ENCODE measurements around the gene MEF2A.

MEF2A gene

DNA sequence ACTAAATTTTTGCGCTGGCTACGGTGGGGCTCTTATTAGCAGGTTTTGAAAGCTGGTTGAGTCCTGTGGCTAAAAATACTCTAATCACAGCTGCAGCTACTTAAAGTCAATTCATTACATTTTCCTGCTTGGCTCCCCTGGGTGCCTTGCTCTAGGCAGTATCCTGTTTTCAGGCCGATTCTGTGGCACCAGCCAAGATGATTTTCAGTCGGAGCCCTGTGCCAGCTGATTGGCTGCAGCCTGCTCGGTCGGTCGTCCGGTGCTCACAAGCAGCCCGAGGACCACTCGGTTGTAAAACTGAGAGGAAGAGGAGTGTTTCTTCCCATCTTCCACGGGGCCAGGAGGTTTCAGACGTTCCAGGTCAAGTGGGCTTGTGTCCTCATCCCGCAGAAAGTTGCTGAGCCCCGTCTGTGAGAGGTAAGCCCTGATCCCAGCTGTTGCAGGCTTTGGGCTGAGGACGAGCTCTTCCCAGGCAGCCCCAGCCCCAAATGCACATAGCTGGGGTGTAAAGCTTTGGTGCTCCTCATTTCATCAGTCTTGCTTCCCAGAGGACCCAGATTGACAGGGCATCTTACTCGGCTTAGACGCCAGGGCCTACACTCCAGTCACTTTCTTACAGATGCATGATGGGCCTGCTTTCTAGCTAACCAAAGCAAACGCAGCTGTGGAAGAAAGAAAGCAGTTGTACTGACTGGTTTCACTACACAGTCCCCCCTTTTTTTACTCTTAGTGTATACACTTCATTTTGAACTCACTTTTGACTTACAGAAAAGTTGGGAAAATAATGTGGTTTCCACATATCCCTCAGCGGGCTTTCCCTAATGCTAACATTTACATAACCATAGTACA is 151.6 kb downstream of the MEF2A start:
- Histone ChIP-seq H3K4me1 (ENCODE audit: insufficient read depth, low read length, severe bottlenecking) (peaks cover 27% of the 10 kb centered on the region), H3K79me2 (ENCODE audit: insufficient read depth, low read length) (no peaks in the 10 kb centered on the region), H3K4me2 (ENCODE audit: low read length) (no peak overlapping the region), H3K36me3 (ENCODE audit: insufficient read depth, low read length) (peaks cover 23% of the 10 kb centered on the region; the same call in 1 of the 2 replicates), H3K27ac (ENCODE audit: low read depth, low read length, poor library complexity, severe bottlenecking) (no peak overlapping the region), H2AFZ (ENCODE audit: low read length) (no peak overlapping the region), H3K9me3 (ENCODE audit: low read length) (no peaks in the 10 kb centered on the region), H3K4me3 (ENCODE audit: low read depth, low read length, poor library complexity, severe bottlenecking) (no peak overlapping the region), H3F3A (ENCODE audit: insufficient read depth, low read length) (no peaks in the 10 kb centered on the region), H3K9me2 (ENCODE audit: low read depth, low read length) (no peaks in the 10 kb centered on the region), H3K9ac (ENCODE audit: low read length) (no peak overlapping the region), H3K27me3 (ENCODE audit: insufficient read depth, low read length) (no peaks in the 10 kb centered on the region), H4K20me1 (ENCODE audit: insufficient read depth, low read length) (no peaks in the 10 kb centered on the region)
- TF ChIP-seq EZH2 (IDR thresholded peaks at IDR 0.05; ENCODE audit: borderline replicate concordance, low read length), result no peak
- TF ChIP-seq, protein P1, sequence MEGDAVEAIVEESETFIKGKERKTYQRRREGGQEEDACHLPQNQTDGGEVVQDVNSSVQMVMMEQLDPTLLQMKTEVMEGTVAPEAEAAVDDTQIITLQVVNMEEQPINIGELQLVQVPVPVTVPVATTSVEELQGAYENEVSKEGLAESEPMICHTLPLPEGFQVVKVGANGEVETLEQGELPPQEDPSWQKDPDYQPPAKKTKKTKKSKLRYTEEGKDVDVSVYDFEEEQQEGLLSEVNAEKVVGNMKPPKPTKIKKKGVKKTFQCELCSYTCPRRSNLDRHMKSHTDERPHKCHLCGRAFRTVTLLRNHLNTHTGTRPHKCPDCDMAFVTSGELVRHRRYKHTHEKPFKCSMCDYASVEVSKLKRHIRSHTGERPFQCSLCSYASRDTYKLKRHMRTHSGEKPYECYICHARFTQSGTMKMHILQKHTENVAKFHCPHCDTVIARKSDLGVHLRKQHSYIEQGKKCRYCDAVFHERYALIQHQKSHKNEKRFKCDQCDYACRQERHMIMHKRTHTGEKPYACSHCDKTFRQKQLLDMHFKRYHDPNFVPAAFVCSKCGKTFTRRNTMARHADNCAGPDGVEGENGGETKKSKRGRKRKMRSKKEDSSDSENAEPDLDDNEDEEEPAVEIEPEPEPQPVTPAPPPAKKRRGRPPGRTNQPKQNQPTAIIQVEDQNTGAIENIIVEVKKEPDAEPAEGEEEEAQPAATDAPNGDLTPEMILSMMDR (IDR thresholded peaks at IDR 0.05; ENCODE audit: low read length), result no peak

DNA sequence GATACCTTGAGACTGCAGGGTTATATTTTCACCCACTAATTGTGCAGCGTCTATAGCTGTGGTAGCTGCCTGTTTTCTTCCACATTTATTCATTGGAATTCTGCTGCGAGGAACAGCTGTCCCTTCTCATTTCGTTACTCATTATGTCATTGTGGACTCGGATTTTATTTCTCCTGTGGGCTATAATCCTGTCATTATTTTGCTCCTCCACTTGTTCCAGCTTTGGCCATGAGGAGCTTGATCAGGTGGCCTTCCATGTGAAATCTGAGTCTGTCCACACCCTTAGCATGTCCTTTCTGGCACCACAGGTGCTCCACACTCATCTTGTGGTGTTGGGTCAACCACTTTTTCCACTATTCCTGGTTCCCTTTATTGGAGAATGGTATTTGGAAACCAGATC is 152.6 kb downstream of the MEF2A start:
- Histone ChIP-seq H3K36me3 (ENCODE audit: insufficient read depth, low read length) (peaks cover 15% of the 10 kb centered on the region; the same call in 1 of the 2 replicates), H3K79me2 (ENCODE audit: insufficient read depth, low read length) (no peaks in the 10 kb centered on the region), H2AFZ (ENCODE audit: low read length) (no peak overlapping the region), H3K9me2 (ENCODE audit: low read depth, low read length) (no peaks in the 10 kb centered on the region), H3K4me3 (ENCODE audit: low read depth, low read length, poor library complexity, severe bottlenecking) (no peak overlapping the region), H3K27ac (ENCODE audit: low read depth, low read length, poor library complexity, severe bottlenecking) (no peak overlapping the region), H3K9ac (ENCODE audit: low read length) (no peak overlapping the region), H3K27me3 (ENCODE audit: insufficient read depth, low read length) (no peaks in the 10 kb centered on the region), H3K4me2 (ENCODE audit: low read length) (no peak overlapping the region), H3K4me1 (ENCODE audit: insufficient read depth, low read length, severe bottlenecking) (peaks cover 27% of the 10 kb centered on the region), H3K9me3 (ENCODE audit: low read length) (no peaks in the 10 kb centered on the region), H4K20me1 (ENCODE audit: insufficient read depth, low read length) (no peaks in the 10 kb centered on the region), H3F3A (ENCODE audit: insufficient read depth, low read length) (no peaks in the 10 kb centered on the region)
- TF ChIP-seq EZH2 (IDR thresholded peaks at IDR 0.05; ENCODE audit: borderline replicate concordance, low read length), result no peak
- TF ChIP-seq, protein P1 (IDR thresholded peaks at IDR 0.05; ENCODE audit: low read length), result no peak

GRCh38 chr15:99719096-99719541 is 153.3 kb downstream of the MEF2A start:
- Histone ChIP-seq H4K20me1 (ENCODE audit: insufficient read depth, low read length) (no peaks in the 10 kb centered on the region), H3K27me3 (ENCODE audit: insufficient read depth, low read length) (no peaks in the 10 kb centered on the region), H2AFZ (ENCODE audit: low read length) (no peak overlapping the region), H3K79me2 (ENCODE audit: insufficient read depth, low read length) (no peaks in the 10 kb centered on the region), H3K4me2 (ENCODE audit: low read length) (no peak overlapping the region), H3K4me1 (ENCODE audit: insufficient read depth, low read length, severe bottlenecking) (peaks cover 27% of the 10 kb centered on the region), H3K9ac (ENCODE audit: low read length) (no peak overlapping the region), H3K4me3 (ENCODE audit: low read depth, low read length, poor library complexity, severe bottlenecking) (no peak overlapping the region), H3K9me3 (ENCODE audit: low read length) (no peaks in the 10 kb centered on the region), H3F3A (ENCODE audit: insufficient read depth, low read length) (no peaks in the 10 kb centered on the region), H3K27ac (ENCODE audit: low read depth, low read length, poor library complexity, severe bottlenecking) (no peak overlapping the region), H3K9me2 (ENCODE audit: low read depth, low read length) (no peaks in the 10 kb centered on the region), H3K36me3 (ENCODE audit: insufficient read depth, low read length) (peaks cover 12% of the 10 kb centered on the region; the same call in 1 of the 2 replicates)
- no peak for TF ChIP-seq EZH2 (IDR thresholded peaks at IDR 0.05; ENCODE audit: borderline replicate concordance, low read length)
- TF ChIP-seq, protein P1 (IDR thresholded peaks at IDR 0.05; ENCODE audit: low read length), result no peak

All from OCI-LY1 (cell line).